Upper lobe of left lung (tissue), 4 donors: ENCODE results near the gene STX2.
A peak's percentile ranks its signal among the peaks of the same experiment; 100 is the strongest.

Experiments
- CTCF ChIP-seq, 6 experiments: fragments of 450-650 bp in 4 of 6; fragments of 200-600 bp in 2 of 6; sonication (generic) in 2 of 6; IDR thresholded peaks; one replicate each; pipeline ENCODE4 v1.5.1; 2016 to 2019; ENCODE audit warnings: antibody characterized with exemption in 6 of 6
- EP300 ChIP-seq, 4 donors: sonication (generic); formaldehyde crosslinking; IDR thresholded peaks; one replicate each; pipeline ENCODE4 v1.5.1; 2017; ENCODE audit warnings: antibody characterized with exemption in 4 of 4, control low read depth in 2 of 4
- POLR2A ChIP-seq, 4 donors: fragments of 450-650 bp; IDR thresholded peaks; one replicate each; pipeline ENCODE4 v1.5.1; 2016 to 2017; ENCODE audit warnings: antibody characterized with exemption in 4 of 4, mild to moderate bottlenecking in 2 of 4

GRCh38 chr12:130826151-130826801, 12.8 kb downstream of the STX2 start:
- no peak for TF ChIP-seq EP300 (IDR thresholded peaks at IDR 0.05)
- TF ChIP-seq POLR2A (IDR thresholded peaks at IDR 0.05): no peak
- TF ChIP-seq CTCF (IDR thresholded peaks at IDR 0.05): peak; percentile 59 to 87 (median 72)
